Cortex of kidney (tissue), 1 donor: ENCODE results near the gene BBS10.
"Not testable (repeated sequence)": the region's sequence is repeated elsewhere in the genome, so short reads cannot be mapped to it uniquely, and the experiment has no call there.

Experiments used
- DNase-seq: peaks from one replicate; lab custom pipeline; 2025; lab: John Stamatoyannopoulos, UW

Gene BBS10

DNA sequence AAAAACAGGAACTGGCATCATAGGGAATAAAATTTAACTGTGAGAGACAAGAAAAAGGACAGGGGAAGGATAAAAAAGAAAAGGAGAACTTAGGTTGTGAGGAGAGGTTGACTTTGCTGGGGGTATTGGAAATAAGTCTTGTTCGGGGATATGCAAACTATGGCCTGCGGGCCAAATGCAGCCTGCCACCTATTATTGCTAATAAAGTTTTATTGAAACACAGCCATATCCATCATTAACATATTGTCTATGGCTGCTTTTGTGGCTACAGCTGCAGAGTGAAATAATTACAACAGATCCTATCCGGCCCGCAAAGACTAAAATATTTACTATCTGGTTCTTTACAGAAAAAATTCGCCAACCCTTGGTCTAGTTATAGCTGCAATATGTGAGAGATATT lies 18.6 kb downstream of the BBS10 start:
- no peak for DNase-seq

DNA sequence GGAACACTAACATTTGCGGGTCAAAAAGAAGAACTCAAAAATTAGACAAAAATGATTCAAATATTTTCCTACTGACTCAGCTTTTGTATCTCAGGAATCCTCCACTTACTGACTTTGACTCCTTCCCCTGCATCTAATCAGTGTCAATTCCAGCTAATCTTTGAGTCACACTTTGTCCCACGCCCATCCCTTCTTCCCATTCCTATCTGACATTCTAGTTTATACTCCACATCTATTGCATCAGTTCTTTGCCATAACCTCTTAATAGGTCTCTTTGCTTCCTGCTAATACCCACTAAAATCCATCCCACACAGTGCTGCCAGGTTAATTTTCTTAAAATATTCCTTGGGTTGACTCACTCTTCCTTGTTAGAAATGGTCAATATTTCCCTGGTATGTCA lies 19.1 kb downstream of the BBS10 start:
- DNase-seq = no peak

DNA sequence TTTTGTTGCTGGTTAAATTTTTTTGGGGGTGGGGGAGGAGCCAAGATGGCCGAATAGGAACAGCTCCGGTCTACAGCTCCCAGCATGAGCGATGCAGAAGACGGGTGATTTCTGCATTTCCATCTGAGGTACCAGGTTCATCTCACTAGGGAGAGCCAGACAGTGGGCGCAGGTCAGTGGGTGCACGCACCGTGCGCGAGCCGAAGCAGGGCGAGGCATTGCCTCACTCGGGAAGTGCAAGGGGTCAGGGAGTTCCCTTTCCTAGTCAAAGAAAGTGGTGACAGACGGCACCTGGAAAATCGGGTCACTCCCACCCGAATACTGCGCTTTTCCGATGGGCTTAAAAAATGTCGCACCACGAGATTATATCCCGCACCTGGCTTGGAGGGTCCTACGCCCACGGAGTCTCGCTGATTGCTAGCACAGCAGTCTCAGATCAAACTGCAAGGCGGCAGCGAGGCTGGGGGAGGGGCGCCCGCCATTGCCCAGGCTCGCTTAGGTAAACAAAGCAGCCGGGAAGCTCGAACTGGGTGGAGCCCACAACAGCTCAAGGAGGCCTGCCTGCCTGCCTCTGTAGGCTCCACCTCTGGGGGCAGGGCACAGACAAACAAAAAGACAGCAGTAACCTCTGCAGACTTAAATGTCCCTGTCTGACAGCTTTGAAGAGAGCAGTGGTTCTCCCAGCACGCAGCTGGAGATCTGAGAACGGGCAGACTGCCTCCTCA lies 28.5 kb downstream of the BBS10 start:
- DNase-seq = not testable (repeated sequence)

DNA sequence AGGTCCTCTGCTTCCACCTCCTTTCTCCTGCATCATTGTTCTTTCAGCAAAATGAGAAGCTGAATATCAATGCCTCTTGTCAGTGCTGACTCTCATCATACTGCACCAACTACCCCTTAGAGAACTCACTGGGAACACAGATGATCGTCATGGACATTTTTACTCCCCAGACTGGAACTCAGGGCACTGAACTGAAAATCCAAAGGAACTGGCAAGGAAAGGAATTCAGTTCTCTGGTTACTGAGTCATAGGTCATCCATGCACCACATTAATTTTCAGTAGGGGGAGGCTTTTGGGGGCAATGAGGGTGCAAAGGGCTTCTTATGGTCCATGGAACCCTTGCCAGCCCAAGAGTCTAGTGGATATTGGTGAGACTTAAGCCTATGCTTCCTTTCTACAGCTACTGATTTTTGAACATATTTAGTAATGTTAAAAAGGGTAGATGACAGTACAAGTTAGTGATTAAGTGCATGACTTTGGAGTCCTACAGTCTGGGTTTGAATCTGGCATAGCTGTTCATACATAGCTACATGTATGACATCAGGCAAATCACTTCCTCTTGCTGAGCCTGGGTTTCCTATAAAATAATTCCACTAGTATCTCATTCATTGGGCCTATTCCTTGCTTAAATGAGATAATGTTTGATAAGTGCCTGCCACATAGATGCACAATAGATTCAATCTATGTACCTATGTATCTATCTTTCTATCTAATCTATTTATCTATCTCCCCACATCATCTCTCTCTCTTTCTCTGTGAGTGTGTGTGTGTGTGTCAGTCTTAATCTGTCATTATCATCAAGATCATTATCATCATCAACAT lies 29.2 kb downstream of the BBS10 start:
- no peak for DNase-seq

DNA sequence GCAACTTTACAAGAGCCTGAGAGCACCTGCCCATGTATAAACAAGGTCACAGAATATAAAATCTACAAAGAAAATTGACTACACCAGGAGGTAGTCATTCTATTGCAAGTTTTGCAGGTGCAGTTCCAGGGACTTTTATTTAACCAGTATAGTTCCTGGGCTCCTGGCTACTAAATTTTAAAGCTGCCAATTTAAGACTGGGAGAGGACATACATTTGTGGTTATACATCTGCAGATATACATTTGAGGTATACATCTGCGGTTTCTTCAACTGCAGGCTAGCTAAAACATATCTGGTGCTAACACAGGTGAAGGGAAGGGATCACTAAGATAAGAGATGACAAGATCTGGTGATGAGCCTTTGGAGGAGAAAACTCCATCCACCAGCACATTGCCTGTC lies 30.2 kb downstream of the BBS10 start:
- no peak for DNase-seq

DNA sequence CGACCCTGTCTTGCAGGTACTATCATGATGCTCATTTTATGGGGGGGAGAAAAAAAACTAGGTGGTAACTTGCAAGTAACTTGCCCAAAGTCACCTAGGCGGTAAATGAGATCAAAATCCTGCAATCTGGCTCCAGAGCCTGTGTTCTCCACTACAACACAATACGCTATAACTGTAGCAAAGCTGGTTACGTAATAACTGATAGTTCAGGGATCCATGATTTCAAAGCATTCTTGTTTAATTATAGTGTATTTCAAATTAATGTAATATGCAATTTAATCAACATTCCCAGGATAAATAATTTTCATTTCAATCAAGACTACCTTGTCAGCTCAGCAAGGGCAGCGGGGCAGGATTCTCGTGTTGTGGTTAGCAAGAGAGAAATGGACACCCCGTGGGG lies 31.7 kb downstream of the BBS10 start:
- DNase-seq = no peak

DNA sequence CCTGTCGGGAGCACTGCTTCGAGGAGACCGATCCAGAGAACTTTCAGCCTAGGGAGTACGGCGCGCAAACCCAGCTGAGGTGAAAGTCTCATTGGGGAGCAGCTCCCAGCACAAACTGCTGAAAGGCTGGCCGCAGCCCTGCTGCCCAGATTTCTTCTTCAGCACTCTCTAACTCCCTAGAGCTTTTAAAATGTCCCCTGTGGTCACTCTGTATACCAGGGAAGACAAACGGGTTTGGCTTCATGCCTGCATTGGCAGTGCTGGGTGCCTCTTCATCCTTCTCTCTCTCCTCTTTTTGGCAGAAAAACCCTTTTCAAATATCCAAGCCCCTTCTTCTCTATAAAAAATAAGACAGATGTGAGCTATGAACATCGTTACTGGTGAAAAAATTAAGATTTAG lies 34.9 kb downstream of the BBS10 start:
- DNase-seq = no peak

DNA sequence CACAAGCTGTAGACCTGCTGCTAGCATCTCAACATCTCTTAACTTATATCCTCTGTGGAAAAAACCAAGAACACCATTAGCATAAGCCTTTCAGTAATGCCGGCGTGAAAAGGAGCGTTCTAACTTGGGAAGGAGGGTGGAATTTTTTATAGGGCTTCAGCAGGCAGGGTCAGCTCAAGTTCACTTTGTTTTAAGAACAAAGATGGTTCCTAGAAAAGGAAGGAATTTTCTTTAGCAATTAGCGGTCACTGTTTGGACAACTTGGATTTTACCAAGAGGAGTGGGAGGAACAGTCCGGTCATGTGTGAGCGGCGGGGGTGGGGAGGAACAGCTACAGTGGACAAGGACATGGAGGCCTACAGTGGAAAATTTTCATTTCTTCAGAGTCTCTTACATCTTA lies 35.9 kb downstream of the BBS10 start:
- no peak for DNase-seq

DNA sequence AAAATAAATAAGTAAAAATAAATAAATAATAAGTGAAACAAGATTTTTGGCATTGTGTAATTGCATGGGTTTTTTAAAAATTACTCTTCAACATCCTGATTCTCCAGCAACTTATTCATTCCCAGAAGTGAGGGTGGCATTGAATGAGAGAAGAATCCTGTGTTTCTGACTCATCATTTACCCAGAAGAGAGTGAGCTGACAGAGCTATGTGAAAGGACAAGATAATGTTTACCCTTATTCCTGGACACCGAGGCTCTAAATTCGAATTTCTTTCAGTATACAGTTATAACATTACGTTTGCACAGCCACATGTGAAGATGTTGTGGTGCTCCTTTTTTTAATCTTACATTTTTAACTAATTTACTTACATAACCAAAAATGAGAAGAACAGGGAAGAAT lies 36.4 kb downstream of the BBS10 start:
- no peak for DNase-seq

DNA sequence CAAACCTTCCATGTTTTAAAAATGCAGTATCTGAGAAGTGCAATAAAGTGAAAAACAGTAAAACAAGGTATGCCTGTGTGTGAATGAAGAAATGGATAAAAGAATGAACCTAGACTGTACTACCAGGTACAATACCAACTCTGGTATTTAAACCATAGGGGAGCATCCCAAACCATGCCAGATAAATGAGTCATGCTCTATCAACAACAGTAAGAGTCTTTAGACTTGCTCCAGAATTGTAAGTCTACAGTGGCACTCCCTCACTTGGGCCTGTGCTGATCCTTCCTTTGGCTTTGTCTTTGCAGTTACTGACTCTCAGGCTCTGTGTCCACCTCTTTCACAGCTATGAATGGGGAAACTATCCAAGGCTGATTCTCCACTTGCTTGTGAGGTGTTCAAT lies 38.1 kb downstream of the BBS10 start:
- DNase-seq = no peak

DNA sequence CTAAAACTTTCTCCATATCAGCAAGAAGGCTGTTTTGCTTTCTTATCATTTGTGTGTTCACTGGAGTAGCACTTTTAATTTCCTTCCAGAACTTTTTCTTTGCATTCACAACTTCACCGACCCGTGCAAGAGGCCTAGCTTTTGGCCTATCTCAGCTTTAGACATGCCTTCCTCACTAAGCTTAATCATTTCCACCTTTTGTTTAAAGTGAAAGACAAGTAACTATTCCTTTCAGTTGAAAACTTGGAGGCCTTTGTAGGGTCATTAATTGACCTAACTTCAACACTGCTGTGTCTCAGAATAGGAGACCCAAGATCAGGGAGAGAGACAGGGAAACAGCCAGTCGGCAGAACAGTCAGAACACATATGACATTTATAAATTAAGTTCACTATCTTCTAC lies 39.3 kb downstream of the BBS10 start:
- no peak for DNase-seq

DNA sequence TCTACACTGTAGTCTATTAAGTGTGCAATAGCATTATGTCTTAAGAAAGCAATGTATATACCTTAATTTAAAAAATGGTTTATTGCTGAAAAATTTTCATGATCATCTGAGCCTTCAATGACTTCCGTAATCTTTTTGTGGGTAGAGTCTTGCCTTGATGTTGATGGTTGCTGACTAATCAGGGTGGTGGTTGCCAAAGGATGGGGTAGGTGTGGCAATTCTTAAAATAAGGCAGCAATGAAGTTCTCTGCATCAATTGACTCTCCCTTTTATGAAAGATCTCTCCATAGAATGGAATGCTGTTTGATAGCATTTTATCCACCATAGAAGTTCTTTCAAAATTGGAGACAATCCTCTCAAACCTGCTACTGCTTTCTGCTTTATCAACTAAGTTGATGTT lies 41.1 kb downstream of the BBS10 start:
- no peak for DNase-seq

DNA sequence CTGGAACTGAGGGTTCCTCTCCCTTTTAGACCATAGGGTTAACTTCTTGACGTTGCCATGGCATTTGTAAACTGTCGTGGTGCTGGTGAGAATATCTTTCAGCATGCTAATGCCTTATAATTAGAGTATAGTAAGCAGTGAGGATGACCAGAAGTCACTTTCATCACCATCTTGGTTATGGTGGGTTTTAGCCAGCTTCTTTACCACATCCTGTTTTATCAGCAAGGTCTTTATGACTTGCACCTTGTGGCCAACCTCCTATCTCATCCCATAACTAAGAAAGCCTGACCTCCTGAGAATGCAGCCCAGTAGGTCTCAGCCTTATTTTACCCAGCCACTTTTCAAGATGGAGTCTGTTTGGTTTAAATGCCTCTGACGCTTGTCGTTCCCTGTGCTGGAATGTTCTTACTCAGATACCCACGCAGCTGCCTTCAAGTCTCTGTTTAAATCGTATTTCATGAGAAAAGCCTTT lies 44.2 kb downstream of the BBS10 start:
- no peak for DNase-seq

DNA sequence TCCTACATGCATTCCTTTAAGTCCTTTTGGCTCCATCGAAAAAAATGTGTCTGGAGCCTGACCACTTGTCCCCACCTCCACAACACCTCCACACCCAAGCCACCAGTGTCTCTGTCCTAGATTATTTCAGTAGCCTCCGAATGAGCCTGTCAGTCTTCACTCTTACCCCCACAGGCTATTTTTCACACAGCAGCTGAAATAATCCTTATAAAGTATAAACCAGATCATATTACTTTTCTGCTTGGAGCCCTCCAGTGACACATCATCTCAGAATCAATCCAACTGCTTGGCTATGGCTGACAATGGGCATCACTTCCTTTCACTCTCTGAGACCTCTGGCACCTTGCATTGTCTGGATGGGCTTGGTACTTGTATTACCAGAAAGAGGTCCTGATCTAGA lies 44.9 kb downstream of the BBS10 start:
- no peak for DNase-seq

DNA sequence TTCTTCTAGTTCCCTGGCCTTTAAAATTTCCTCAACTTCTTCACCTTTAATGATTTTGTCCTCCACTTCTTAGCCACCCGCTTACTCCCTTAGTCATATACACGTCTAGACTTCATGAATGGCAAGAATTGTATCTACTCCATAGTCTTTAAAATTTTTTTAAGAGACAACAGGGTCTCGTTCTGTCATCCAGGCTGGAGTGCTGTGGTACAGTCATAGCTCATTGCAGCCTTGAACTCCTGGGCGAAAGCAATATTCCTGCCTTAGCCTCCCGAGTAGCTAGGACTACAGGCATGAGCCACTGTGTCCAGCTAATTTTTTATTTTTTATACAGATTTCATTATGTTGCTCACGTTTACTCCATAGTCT lies 47.9 kb downstream of the BBS10 start:
- no peak for DNase-seq

DNA sequence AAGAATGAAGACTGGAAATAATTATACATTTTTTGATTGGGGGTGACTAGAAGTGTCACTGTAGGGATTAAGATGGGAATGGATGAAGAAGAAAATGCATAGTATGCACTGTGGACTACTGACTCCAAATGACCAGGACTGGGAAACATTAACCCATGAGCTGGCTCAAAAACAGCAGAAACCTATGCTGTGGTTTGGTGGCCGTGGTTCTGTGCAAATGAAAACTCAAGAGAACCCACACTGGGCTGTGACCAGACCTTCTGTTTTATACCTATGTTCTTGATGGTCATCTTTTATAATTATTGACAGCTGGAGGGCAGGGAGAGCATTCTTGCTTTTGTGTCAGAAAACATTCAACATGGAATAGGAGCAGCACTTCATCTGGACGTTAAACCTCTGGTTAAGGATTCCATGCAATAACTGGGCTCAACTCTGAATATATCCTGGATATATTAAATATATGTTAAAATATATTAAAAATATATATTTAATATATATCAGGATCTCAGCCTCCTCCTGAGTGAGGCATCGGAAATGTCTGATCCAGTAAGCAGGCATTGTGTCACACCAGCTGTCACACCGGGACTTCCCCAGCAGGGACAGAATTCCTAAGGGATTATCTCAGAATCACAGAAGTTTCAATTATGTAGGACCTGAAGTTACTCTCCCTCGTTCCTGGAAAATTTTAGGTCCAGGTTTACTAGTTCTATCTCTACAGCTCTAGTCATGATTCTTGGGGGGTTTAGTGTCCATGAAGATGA lies 48.5 kb downstream of the BBS10 start:
- no peak for DNase-seq
